NOMO-1 (cell line): ENCODE data around the gene HEXIM1.

Experiments used
- DNase-seq, 2 experiments: peaks; one replicate each; lab custom pipeline; 2025; ENCODE audit not compliant: unreplicated experiment in 2 of 2; lab: John Stamatoyannopoulos, UW

The HEXIM1 gene

DNA sequence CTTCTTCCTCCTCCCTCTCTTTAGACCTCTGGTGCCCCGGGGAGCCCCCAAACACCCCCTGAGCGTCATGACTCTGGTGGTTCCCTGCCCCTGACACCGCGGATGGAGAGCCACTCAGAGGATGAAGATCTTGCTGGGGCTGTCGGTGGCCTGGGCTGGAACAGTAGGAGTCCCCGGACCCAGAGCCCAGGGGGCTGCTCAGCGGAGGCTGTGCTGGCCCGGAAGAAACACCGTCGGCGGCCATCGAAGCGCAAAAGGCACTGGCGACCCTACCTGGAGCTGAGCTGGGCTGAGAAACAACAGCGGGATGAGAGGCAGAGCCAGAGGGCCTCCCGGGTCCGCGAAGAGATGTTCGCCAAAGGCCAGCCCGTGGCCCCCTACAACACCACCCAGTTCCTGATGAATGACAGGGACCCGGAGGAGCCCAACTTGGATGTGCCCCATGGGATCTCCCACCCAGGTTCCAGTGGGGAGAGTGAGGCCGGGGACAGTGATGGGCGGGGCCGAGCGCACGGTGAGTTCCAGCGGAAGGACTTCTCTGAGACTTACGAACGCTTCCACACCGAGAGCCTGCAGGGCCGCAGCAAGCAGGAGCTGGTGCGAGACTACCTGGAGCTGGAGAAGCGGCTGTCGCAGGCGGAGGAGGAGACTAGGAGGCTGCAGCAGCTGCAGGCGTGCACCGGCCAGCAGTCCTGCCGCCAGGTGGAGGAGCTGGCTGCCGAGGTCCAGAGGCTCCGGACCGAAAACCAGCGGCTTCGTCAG, 20.9 kb downstream of the HEXIM1 start:
- no peak for DNase-seq

DNA sequence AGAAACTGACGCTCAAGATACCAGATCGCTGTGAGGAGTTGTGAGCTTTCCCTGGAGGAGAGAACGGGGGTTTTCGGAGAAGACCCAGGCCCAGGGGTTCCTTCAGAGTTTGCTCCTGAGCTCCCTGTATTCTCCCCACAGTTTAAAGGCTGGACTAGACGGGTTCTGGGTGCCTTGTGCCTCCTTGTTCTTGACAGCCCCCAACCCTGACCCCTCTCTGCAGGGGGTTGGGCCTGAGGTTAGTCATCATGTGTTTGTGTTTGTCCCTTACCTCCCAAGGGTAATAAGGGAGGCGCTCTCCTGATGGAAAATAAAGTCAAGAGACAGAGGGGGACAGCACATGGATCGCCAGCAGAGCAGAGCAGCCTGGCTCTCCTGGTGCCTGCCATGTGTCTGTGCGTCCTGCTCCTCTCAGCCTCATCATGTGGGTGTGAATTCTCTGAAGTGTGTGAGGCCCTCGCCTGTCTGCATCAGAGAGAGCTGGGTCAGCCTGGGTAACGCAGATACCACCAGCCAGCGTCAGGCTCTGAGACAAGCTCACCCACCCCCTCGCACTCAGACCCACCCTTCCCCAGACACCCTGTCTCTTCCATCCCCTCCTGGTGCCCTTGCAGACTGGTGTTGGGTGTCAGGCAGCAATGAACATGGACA, 22.1 kb downstream of the HEXIM1 start:
- no peak for DNase-seq

DNA sequence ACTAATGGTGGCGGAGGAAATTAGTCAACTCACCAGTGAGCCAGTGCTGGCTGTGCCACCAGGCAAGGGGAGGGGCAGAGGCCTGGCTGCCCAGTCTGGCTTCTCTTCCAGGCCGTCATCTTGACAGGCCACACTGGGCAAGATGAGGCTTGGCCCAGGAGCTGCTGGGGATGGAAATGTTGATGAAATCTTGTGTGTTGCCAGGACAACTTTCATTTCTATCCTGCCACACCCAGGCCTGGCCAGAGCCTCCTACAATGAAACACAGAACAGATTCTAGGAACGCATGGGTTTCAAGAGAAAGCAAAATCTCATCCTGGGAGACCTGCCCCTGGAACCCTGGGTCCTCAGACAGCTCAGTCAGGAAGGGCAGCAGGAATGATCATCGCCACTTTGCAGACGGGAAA, 22.7 kb downstream of the HEXIM1 start:
- no peak for DNase-seq

DNA sequence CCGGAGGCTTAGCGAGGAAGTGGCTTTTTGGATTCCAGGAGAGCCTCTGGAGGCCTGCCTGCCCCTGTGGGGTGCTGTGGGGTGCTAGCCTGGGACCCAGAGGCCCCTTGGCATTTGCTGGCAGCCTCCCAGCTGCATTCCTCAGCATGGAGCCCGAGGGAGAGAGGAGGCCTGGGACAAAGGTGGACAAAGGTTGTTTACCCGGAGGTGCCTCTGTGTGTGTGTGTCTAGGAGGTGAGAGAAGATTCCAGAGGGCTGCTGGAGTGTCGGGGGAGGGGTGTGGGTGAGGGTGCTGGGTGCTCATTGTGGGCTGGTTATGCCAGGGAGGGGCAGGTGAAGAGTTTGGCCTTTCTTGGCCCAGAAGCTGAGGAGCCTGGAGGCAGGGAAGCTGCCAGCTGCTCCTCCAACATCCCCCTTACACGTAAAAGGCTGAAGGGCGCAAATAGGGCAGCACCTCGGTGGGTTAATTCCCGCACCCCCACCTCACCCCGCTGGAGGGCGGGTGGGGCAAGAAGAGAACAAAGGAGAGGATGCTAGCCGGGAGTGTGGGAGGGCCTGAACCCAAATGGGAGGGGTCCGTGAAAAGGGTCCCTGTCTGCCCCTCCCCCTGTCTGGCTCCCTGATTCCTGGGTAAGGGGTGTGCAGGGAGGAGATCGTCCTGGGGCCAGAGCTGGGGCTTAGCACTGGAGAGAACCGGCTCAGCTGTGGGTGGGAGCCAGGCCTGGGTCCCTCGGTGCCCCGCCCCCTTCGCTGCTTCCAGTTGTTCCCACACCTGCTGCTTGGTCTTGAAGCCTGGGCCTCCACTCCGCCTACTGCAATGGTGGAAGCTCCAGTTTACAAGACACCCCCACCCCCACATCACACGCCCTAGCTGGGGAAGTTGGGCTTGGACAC, 23.3 kb downstream of the HEXIM1 start:
- DNase-seq: no peak

DNA sequence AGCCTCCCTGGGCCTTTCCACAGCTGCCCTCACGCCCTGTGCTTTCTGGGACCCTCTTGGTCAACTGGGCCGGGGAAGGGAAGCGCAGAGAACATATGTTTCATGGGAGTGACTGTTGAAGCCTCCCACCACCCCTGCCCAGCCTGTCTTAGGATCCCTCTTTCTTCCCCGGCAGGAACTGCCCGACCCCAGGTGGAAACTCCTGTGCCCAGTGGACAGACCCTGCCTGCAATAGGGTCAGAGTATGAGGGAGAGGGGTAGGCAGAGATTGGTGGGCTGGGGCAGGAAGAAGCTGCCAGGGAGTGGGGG, 23.9 kb downstream of the HEXIM1 start:
- DNase-seq: no peak

DNA sequence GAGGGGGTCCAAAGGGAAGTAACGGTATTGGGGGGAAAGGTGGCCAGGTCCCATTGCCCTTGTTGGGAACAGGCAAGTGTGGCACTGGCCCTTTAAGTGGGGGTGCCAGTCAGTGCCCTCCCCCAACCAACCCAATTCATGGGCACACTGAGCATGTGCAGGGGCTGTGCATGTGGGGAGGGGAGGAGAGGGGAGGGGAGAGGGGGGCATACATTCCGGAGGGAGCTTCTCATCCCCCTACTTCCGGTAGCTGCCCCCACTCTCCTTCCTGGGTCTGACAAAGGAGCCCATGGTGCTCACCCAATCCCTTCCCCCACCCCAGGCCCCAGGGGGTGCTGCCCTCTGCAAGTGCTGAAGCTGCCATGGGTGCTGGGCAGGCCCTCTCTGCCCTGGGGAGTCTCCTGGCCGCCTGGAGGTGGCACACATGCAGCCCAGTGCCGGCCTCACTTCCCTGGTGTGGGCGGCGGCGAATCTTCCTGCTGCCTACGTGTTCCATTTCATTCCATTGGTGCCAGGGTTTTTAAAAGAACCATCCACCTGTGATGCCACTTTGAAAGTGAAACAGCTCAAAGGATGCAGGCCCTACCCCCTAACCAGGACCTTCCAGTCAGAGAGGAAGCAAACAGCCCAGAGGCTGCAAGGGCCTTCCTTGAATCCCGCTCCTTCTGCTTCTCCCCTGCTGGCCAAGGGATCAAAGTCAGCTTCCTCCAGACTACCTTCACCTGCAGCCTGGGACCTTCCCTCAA, 24.4 kb downstream of the HEXIM1 start:
- DNase-seq: no peak

DNA sequence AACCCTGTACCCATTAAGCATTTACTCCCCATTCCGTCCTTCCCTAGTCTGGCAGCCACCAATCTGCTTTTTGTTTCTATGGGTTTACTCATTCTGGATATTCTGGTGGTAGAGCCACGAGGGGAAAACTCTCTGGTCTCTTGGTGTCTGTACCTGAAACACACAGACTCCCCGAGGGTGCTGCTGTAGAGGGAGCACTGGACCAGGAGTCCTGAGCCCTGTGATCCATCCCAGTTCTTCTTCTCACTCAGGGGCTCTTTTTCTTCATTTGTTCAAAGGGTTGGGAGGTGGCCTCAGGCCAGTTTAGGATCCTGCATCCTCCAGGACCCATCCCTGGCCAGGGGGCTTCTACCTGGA, 27.5 kb downstream of the HEXIM1 start:
- DNase-seq: no peak

DNA sequence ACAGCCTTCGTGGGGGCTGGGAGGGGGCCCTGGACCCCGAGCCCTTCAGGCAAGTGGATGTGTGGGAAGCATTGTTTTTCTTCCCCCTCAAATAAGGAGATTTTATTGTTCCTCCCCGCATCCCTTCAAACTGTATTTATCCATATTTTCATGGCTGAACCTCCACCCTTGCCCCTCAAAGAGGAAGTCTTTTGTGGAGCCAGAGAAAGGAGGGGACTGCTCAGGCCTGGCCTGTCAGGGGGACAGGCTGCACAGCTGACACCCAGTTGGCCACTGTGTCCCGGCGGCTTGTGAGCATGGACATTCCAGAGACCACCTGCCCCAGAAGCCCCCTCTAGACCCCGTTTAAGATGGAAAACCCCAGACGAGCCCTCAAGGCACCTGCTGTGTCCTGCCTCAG, 29.3 kb downstream of the HEXIM1 start:
- no peak for DNase-seq

DNA sequence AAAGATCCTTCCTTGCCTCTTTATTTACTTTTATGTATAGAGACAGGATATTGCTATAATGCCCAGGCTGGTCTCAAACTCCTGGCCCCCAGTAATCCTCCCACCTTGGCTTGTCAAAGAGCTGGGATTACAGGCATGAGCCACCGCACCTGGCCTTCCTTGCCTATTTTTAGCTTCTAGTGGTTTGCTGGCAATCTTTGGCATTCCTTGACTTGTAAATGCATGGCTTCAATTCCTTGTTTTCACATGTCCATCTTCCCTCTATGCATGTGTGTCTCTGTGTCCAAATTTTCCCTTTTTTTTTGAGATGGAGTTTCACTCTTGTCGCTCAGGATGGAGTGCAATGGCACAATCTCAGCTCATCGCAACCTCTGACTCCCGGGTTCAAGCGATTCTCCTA, 35.9 kb downstream of the HEXIM1 start:
- DNase-seq: no peak

DNA sequence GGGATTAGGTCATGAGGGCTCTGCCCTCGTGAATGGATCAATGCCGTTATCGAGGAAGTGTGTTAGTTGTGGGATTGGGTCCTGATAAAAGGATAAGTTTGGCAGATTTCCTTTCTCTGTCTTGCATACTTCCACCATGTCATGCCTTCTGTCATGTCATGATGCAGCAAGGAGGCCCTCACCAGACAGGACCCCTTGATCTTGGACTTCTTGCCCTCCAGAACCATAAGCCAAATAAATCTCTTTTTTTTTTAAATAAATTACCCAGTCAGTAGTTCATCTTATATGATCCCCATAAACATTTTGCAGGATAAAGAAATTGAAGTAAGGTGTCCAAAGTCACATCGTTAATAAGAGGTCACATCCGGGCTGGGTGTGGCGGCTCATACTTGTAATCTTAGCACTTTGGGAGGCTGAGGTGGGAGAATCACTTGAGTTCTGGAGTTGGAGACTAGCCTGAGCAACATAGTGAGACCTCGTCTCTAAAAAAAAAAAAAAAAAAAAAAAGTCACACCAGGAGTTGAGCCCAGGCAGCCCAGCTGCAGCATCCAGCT, 38.6 kb downstream of the HEXIM1 start:
- no peak for DNase-seq

DNA sequence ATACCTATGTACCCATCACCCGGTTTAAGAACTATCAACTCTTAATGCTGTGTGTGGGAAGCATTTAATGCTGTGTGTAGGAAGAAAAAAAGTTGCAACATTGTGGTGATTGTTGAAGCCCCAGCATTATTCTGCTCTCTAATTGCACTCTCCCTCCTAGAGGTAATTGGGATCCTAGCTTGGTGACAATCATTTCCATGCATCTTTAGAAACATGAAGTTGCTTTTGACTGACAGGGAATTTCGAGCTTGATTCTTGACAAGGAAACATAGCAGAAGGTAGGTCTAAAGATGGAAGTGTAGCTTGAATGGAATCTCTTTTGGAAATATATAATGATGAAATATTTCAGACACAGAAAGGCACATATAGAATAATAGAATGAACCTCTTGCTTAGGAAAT, 40.7 kb downstream of the HEXIM1 start:
- DNase-seq: no peak

DNA sequence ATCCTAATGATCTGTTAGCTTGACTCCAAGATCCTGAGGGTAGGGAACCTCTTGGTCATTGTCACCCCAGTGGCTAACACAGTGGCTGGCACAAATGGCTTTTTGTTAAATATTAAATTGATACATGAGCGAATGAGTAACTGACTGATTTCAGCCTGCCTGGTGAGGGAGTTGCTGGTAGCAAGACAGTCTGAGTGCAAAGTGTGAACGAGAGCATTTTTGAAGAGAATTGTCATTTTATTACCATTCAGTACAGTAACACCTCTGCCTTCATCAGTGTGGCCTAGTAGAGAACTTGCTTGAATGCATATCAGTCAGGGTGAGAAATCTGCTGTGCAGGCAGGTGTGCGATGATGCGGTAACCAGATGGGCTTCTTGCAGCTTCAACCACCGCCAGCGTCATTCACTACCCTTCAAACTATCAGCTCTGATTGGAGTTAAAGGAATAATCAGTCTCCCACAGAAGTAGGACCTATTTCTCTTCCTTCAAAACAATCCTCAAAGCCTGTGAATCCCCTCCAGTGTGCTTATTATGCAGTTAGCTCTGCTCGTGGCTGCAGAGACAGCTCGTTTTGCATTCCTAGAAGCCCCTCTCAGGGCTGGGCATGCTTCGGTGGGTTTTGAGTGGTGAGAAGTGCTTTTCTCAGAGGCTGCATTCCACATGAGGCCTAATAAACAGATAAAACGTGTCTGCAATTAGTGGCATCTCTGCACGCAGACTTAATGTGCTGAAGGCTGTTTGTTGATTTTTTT, 42.4 kb downstream of the HEXIM1 start:
- no peak for DNase-seq

DNA sequence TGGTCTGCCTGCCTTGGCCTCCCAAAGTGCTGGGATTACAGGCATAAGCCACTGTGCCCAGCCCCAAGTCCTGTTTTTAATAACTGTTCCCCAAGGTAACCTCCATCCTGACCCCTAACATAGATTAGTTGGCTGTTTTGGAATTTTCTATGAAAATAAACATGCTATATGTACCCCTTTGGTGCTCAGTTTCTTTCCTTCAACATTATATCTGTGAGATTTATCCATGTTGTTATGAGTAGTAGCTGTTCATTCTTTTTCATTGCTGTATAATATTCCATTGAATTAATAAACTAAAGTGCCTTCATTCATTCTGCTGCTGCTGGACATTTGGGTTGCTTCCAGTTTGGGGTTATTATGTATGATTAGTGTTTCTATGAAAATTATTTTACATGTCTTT, 47.1 kb downstream of the HEXIM1 start:
- DNase-seq: no peak

DNA sequence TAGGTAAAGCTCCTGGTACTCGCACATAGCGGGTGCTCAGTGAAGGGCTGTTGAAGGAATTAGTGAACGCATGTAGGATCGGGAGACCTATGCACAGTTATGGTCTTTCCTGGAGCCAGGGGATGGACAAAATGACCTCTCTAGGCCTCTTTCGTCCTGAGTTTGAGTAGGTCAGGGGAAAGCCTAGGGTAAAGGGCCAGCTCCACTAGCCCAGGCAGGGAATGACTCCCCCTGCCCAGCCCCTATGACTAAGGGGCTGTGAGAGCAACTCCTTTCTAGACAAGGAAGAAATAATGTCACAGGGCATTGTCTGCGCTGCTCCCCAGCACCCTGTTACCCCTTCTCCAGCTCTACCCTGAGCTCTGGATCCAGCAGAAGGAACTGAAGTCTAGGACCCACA, 48.8 kb downstream of the HEXIM1 start:
- DNase-seq: no peak

DNA sequence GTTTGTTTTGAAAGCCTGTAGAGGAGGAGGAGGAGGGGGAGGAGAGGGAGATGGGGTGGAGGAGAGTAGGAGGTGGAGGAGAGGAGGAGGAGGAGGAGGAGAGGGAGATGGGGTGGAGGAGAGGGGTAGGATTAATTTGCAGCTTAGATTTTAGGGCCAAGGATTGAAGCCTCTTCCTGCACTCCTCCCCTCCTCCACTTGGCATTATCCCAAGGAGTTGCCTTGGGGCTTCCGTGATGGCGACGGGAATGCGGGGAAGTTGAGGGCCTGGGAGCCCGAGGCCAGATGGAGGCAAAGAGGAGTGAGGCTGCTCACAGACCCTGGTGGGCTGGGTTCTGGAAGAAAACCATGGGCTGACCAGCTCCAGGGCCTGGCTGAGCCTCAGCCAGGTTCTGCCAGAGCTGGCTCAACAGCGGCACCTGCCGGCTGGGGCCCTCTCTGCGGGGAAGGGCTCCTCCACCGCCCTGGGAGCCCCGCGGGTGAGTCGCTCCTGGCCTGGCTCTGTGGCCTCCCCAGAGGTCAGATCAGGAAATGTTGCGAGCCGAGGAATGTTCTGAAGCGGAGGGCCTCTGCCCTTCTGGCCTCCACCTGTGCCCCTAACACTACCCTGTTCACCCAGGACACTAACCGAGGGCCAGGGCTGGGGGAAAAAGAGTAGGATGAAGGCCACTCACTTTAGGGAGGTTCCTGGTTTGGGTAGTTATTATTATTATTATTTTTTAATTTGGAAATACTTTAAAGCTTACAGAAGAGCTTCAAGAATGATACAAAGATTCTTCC, 49.5 kb downstream of the HEXIM1 start:
- peak; percentile 81 to 83 for DNase-seq

DNA sequence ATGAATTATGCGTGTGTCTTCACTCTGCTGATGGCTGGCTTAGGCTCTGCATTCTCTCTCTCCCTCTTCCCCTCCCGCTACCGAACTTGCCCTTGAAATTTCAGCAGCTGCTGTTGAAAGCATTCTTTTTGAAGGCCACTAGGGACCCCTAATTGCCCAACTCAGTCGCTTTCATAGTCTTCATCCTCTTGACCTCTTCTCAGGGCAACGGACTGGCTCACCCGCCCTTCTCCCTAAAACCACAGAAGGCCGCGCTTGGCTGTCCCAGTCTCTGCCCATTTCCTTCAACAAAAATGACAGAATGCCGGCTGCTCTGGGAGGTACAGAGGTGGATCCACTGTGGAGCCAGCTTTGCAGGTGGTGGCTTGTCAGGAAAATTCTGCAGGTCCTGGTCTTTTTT, 52.4 kb downstream of the HEXIM1 start:
- DNase-seq: peak; percentile 80 to 82

DNA sequence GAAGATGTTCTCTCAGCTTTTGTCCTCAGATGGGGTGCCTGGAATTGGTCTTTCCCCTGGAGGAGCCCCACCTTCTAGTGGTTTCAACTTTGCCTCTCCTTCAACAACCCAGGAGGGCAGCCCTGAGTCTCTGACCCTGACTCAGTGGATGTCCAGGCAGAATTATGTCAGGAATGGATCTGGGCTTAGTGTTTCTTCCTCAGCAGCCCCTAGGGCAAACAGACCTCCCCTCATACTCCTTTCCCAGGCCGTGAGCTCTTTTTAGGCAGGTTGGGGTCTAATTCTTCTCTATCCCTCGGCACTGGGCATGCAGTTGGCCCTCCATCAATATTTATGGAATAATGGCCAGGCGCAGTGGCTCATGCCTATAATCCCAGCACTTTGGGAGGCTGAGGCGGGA, 53.2 kb downstream of the HEXIM1 start:
- no peak for DNase-seq
